B cell (primary cell): ENCODE measurements around the gene PALM3. TPM values are rescaled to one million over a fixed set of nuclear protein-coding genes. Genes with fewer than 3 reads are reported as not detected.

Experiments
- ATAC-seq: fragments of 200-7000 bp; cut with Tn5 transposase; one replicate; pipeline ENCODE4 v1.10.0; 2021; ENCODE audit warnings: low read depth, mild to moderate bottlenecking, moderate number of reproducible peaks, moderate library complexity
- CTCF ChIA-PET: fragments of 350-600 bp; sonication (Branson Sonifier 250); formaldehyde crosslinking; loops from one replicate; lab custom pipeline; 2021; ENCODE audit warnings: antibody characterized with exemption, inconsistent platforms; lab: Charles Lee
- POLR2A ChIA-PET: fragments of 350-600 bp; sonication (Branson Sonifier 250); formaldehyde crosslinking; loops from one replicate; lab custom pipeline; 2021; ENCODE audit warnings: antibody characterized with exemption; lab: Charles Lee
- DNase-seq: peaks from one replicate; pipeline ENCODE4 v3.0.0; 2013
- H2AFZ ChIP-seq: 2 replicates; pipeline ENCODE4 v1.6.1; 2012; ENCODE audit warnings: mild to moderate bottlenecking, low read depth, low read length; ENCODE audit not compliant: insufficient read depth, poor library complexity, severe bottlenecking
- H3K27ac ChIP-seq, 2 donors: 1 replicate in 1 of 2; 2 replicates in 1 of 2; pipeline ENCODE4 v1.5.1; 2012 to 2013; ENCODE audit warnings: low read length in 2 of 2, mild to moderate bottlenecking in 2 of 2, moderate library complexity in 1 of 2
- H3K27me3 ChIP-seq, 4 experiments: fragments of 200-600 bp in 1 of 4; sonication (generic) in 1 of 4; replicated peaks in 1 of 4; 1 replicate in 2 of 4; 2 replicates in 2 of 4; pipeline versions ENCODE4 v1.6.1 to v1.7.0; 2013 to 2016; ENCODE audit warnings: low read length in 3 of 4, mild to moderate bottlenecking in 2 of 4, mixed read lengths in 1 of 4, moderate library complexity in 1 of 4; ENCODE audit not compliant: insufficient read depth in 4 of 4, control insufficient read depth in 3 of 4; ENCODE audit errors: control extremely low read depth in 1 of 4
- H3K36me3 ChIP-seq, 2 experiments: replicated peaks in 1 of 2; 1 replicate in 1 of 2; 2 replicates in 1 of 2; pipeline versions ENCODE4 v1.6.1 to v1.7.1; 2013; ENCODE audit warnings: low read length in 1 of 2; ENCODE audit not compliant: insufficient read depth in 2 of 2, control insufficient read depth in 1 of 2; ENCODE audit errors: control extremely low read depth in 1 of 2, extremely low read depth in 1 of 2
- H3K4me1 ChIP-seq, 2 donors: fragments of 200-600 bp in 1 of 2; sonication (generic) in 1 of 2; 1 replicate in 1 of 2; 2 replicates in 1 of 2; pipeline versions ENCODE4 v1.5.1 to v1.6.1; 2013 to 2017; ENCODE audit warnings: low read length in 2 of 2; ENCODE audit not compliant: control insufficient read depth in 2 of 2, insufficient read depth in 2 of 2
- H3K4me2 ChIP-seq: replicated peaks from 2 replicates; pipeline ENCODE3; 2012; ENCODE audit warnings: mild to moderate bottlenecking, low read depth, low read length; ENCODE audit not compliant: poor library complexity, severe bottlenecking
- H3K4me3 ChIP-seq, 5 experiments: fragments of 200-600 bp in 1 of 5; sonication (generic) in 1 of 5; 1 replicate in 3 of 5; 2 replicates in 2 of 5; pipeline versions ENCODE4 v1.5.1 to v1.7.0; 2011 to 2016; ENCODE audit warnings: low read length in 4 of 5, mild to moderate bottlenecking in 4 of 5, low read depth in 2 of 5, control low read depth in 1 of 5, moderate library complexity in 1 of 5; ENCODE audit not compliant: insufficient read depth in 1 of 5; ENCODE audit errors: control extremely low read depth in 1 of 5, extremely low read depth in 1 of 5
- H3K79me2 ChIP-seq: fragments of 200-600 bp; sonication (generic); one replicate; pipeline ENCODE4 v1.6.0; 2016; ENCODE audit warnings: low read length; ENCODE audit not compliant: control insufficient read depth, insufficient read depth
- H3K9ac ChIP-seq: fragments of 200-600 bp; sonication (generic); 2 replicates; pipeline ENCODE4 v1.6.1; 2017; ENCODE audit warnings: mild to moderate bottlenecking, low read length, moderate library complexity
- H3K9me3 ChIP-seq, 3 donors: one replicate each; pipeline versions ENCODE4 v1.6.1 to v1.7.1; 2013; ENCODE audit warnings: low read length in 2 of 3; ENCODE audit not compliant: control insufficient read depth in 2 of 3, insufficient read depth in 1 of 3; ENCODE audit errors: control extremely low read depth in 1 of 3
- H4K20me1 ChIP-seq: 2 replicates; pipeline ENCODE4 v1.6.0; 2012; ENCODE audit warnings: mild to moderate bottlenecking, low read length; ENCODE audit not compliant: insufficient read depth, control insufficient read depth, poor library complexity, severe bottlenecking
- H3K27ac Mint-ChIP-seq: one replicate; pipeline ENCODE4 v1.8.0; 2021; ENCODE audit warnings: mixed read lengths
- H3K27me3 Mint-ChIP-seq: one replicate; pipeline ENCODE4 v1.8.0; 2021; ENCODE audit warnings: mixed read lengths
- H3K4me1 Mint-ChIP-seq: one replicate; pipeline ENCODE4 v1.8.0; 2021; ENCODE audit warnings: mixed read lengths
- H3K4me3 Mint-ChIP-seq: one replicate; pipeline ENCODE4 v1.8.0; 2021; ENCODE audit warnings: mixed read lengths
- H3K9me3 Mint-ChIP-seq: one replicate; pipeline ENCODE4 v1.8.0; 2022; ENCODE audit warnings: mixed read lengths; ENCODE audit not compliant: insufficient read depth
- EZH2 ChIP-seq: IDR thresholded peaks from 2 replicates; pipeline ENCODE4 v1.6.1; 2012; ENCODE audit warnings: borderline replicate concordance, low read depth, mild to moderate bottlenecking, moderate library complexity, low read length; ENCODE audit not compliant: insufficient read depth, poor library complexity, severe bottlenecking
- WGBS: methylation state at CpG from one replicate; pipeline ENCODE4 v1.1.5; 2013; ENCODE audit warnings: missing lambda C conversion rate; ENCODE audit not compliant: insufficient coverage; 5-methylcytosine and 5-hydroxymethylcytosine counted together
- intact Hi-C: fragments of 100-400 bp; cut with micrococcal nuclease; formaldehyde crosslinking; loops from one replicate; pipeline ENCODE4 v1.10.0; 2022
- polyA plus RNA-seq: library from polyadenylated mRNA; depleted of rRNA; stranded (reverse); fragments of >200 nt; gene quantifications from 2 replicates; pipeline ENCODE4 v1.2.3, GENCODE V29; 2012
- total RNA-seq, 2 donors: library from RNA; stranded (reverse); fragments of 120-200 nt in 1 of 2; gene quantifications; 1 replicate in 1 of 2; 2 replicates in 1 of 2; pipeline versions ENCODE4 v1.2.3 to v1.2.4, GENCODE V29; 2013 to 2022
- TF ChIP-seq, protein P1 (sequence below): fragments of 200-600 bp; IDR thresholded peaks from one replicate; pipeline ENCODE4 v1.8.0; 2022; ENCODE audit warnings: antibody characterized with exemption, mild to moderate bottlenecking

The PALM3 gene
- total and polyA plus RNA-seq, 2 donors (not counting 1 experiment from before 2014, with no cell fraction given): not detected

DNA sequence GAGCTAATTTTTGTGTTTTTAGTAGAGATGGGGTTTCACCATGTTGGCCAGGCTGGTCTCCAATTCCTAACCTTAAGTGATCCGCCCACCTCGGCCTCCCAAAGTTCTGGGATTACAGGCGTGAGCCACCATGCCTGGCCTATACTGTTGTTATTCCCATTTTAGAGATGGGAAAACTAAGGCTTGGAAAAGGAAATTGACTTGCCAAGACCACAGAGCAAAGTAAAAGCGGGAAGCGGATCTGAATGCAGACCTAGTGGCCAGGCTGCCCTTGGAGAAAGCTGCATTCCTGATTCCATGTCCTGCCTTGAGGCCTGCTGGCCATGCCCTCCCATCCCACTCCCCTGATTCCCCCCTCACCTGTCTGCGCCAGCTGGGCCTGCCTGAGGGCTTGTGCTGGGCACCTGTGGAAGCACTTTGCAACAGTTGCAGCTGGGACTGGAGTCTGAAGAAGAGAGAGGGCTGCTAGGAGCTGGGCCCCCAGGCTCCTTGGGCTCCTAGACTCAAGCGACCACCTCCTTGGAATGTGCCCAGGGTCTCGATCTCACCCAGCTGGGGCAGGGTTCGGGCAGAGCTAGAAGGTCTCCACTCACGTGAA lies 5.7 kb downstream of the PALM3 start:
- peaks cover 0 to 47% (median 28%) of the 10 kb centered on the region in 4 experiments for H3K27me3 ChIP-seq
- CTCF ChIA-PET: interaction anchor here (0.6 to 1.7 kb wide), 4 partner anchors 8 to 153 kb away, joined by 3 to 7 read pairs (median 5); no protein-coding TSS in a partner anchor
- peaks cover 0 to 14% (median 0%) of the 10 kb centered on the region in 3 donors for H3K9me3 ChIP-seq
- H3K27me3 Mint-ChIP-seq: peaks cover 35% of the 10 kb centered on the region
- H3K27ac Mint-ChIP-seq: no peak overlapping the region
- no peak for ATAC-seq
- no peak overlapping the region for H2AFZ ChIP-seq
- no peaks in the 10 kb centered on the region for H3K9me3 Mint-ChIP-seq
- no peak overlapping the region for H3K4me3 Mint-ChIP-seq
- no peak overlapping the region for H3K9ac ChIP-seq
- no peak overlapping the region for H3K27ac ChIP-seq
- H3K4me1 ChIP-seq: peaks cover 18 to 22% of the 10 kb centered on the region in 2 donors
- H3K4me1 Mint-ChIP-seq: peaks cover 18% of the 10 kb centered on the region
- no peak overlapping the region for H3K4me3 ChIP-seq
- TF ChIP-seq, protein P1, sequence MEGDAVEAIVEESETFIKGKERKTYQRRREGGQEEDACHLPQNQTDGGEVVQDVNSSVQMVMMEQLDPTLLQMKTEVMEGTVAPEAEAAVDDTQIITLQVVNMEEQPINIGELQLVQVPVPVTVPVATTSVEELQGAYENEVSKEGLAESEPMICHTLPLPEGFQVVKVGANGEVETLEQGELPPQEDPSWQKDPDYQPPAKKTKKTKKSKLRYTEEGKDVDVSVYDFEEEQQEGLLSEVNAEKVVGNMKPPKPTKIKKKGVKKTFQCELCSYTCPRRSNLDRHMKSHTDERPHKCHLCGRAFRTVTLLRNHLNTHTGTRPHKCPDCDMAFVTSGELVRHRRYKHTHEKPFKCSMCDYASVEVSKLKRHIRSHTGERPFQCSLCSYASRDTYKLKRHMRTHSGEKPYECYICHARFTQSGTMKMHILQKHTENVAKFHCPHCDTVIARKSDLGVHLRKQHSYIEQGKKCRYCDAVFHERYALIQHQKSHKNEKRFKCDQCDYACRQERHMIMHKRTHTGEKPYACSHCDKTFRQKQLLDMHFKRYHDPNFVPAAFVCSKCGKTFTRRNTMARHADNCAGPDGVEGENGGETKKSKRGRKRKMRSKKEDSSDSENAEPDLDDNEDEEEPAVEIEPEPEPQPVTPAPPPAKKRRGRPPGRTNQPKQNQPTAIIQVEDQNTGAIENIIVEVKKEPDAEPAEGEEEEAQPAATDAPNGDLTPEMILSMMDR: no peak
- no peak for TF ChIP-seq EZH2
- intact Hi-C loops: no loop called here
- no peak for DNase-seq
- H3K4me2 ChIP-seq: no peak overlapping the region
- 97% methylated on average over 9 of the region's 10 CpGs for WGBS
- POLR2A ChIA-PET: no interaction called here
- peaks cover 0 to 18% of the 10 kb centered on the region in 2 experiments for H3K36me3 ChIP-seq
- peaks cover 7% of the 10 kb centered on the region for H4K20me1 ChIP-seq
- no peaks in the 10 kb centered on the region for H3K79me2 ChIP-seq

DNA sequence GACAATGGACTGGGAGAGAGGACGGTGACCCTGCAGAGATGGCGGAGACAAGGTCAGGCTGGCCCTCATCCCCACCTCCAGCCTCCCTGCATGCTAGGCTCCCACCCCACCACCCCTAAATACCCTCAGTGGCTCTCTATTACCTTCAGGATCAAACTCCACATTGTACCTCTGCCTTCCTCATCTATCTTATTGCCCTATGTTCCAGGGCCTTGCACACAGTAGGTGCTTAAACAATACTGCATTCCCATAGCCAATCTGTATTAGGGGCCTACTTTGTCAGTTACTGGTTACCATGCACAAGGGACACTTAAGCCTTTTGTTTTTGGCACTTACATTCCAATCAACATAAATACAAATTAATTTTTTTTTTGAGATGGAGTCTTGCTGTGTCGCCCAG lies 6.5 kb downstream of the PALM3 start:
- Histone ChIP-seq H3K27ac (no peak overlapping the region), H3K4me2 (no peak overlapping the region), H3K9ac (no peak overlapping the region), H3K9me3 (peaks cover 0 to 14% (median 0%) of the 10 kb centered on the region in 3 donors), H4K20me1 (peaks cover 7% of the 10 kb centered on the region), H2AFZ (no peak overlapping the region), H3K36me3 (peaks cover 7 to 24% of the 10 kb centered on the region in 2 experiments), H3K27me3 (peaks cover 0 to 40% (median 26%) of the 10 kb centered on the region in 4 experiments), H3K4me3 (no peak overlapping the region), H3K4me1 (peaks cover 18 to 22% of the 10 kb centered on the region in 2 donors), H3K79me2 (no peaks in the 10 kb centered on the region)
- Mint-ChIP-seq H3K4me3 (no peak overlapping the region), H3K27me3 (peaks cover 32% of the 10 kb centered on the region), H3K4me1 (peaks cover 18% of the 10 kb centered on the region), H3K27ac (no peak overlapping the region), H3K9me3 (no peaks in the 10 kb centered on the region)
- DNase-seq (no peak), ATAC-seq (no peak)
- WGBS: 100% methylated on average over 3 of the region's 3 CpGs
- TF ChIP-seq, protein P1: no peak
- no peak for TF ChIP-seq EZH2
- CTCF ChIA-PET: interaction anchor here (0.6 to 1.4 kb wide), 2 partner anchors 8 to 152 kb away, joined by 3 to 4 read pairs; no protein-coding TSS in a partner anchor
- intact Hi-C loops: no loop called here
- POLR2A ChIA-PET: no interaction called here
